Activated naive CD8-positive, alpha-beta T cell treated with anti-CD3 and anti-CD28 coated beads, Interleukin-2, amount 50 U/mL, for 16 hours (primary cell): ENCODE results near the gene SUSD1.
"Not testable (repeated sequence)": the region's sequence is repeated elsewhere in the genome, so short reads cannot be mapped to it uniquely, and the experiment has no call there.

Source experiments
- DNase-seq: peaks from one replicate; pipeline ENCODE4 v3.0.0-alpha.2; 2020; ENCODE audit warnings: low read depth, low spot score

Gene SUSD1

GRCh38 chr9:112097712-112098688, 77.1 kb downstream of the SUSD1 start:
- DNase-seq: peak; percentile 42

- DNase-seq: no peak
These were observed 80.0 kb downstream of the SUSD1 start for GRCh38 chr9:112094948-112095681.

- no peak for DNase-seq
These were observed 80.9 kb downstream of the SUSD1 start for GRCh38 chr9:112094241-112094640.

DNA sequence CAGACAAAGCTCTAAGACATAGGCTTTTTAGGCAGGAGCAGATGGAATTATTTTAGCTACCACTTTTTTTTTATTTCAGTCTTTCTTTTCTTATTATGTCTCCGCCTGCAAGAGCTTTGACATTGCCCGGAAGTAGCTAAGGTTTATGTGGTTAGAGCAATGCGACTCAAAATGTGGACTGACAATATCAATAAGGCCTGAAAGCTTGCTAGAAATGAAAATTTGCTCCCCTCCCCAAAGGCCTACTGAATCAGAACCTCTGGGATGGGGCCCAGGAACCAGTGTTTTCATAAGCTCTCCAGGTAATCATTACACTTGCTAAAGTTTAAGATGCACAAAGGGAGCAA, 81.3 kb downstream of the SUSD1 start:
- DNase-seq: no peak

GRCh38 chr9:112093147-112093869, 81.8 kb downstream of the SUSD1 start:
- no peak for DNase-seq

- DNase-seq: no peak
These were observed 83.3 kb downstream of the SUSD1 start for GRCh38 chr9:112091810-112092209.

DNA sequence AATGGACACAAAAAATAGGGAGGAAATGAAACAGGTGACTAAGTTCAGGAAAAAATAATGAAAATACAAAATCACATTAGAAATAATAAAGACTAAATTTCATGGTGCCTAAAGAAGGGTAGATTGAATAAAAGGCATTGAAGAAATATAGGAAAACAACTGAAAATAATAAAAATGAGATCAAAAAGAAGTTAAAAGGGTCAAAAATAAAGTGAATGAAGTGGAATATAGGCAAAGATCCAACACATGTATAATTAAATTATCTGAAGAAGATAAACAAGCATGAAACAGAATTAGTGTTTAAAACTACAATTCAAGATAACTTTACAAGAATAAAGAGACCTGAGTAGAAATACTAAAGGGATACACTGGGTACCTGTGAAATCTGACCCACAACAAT, 87.6 kb downstream of the SUSD1 start:
- no peak for DNase-seq

DNA sequence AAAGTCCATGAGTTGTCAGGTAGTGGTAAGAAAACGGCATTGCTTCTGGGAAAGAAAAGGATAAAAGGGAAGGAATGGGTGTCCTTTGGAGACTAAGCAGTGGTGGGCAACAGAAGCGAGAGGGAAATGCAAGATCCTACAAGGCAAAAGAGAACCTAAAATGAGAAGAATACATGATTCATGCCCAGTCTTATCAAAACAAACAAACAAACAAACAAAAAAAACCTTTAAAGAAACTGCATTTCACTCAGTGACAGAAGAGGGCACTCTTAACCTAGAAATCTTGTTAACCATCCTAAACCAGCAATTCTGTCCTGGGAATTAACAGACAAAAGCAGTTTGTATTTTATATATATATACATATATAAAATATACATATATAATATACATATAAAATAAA, 88.5 kb downstream of the SUSD1 start:
- DNase-seq: no peak

GRCh38 chr9:112084907-112085306, 90.2 kb downstream of the SUSD1 start:
- no peak for DNase-seq

GRCh38 chr9:112084334-112084733, 90.8 kb downstream of the SUSD1 start:
- DNase-seq: no peak

DNA sequence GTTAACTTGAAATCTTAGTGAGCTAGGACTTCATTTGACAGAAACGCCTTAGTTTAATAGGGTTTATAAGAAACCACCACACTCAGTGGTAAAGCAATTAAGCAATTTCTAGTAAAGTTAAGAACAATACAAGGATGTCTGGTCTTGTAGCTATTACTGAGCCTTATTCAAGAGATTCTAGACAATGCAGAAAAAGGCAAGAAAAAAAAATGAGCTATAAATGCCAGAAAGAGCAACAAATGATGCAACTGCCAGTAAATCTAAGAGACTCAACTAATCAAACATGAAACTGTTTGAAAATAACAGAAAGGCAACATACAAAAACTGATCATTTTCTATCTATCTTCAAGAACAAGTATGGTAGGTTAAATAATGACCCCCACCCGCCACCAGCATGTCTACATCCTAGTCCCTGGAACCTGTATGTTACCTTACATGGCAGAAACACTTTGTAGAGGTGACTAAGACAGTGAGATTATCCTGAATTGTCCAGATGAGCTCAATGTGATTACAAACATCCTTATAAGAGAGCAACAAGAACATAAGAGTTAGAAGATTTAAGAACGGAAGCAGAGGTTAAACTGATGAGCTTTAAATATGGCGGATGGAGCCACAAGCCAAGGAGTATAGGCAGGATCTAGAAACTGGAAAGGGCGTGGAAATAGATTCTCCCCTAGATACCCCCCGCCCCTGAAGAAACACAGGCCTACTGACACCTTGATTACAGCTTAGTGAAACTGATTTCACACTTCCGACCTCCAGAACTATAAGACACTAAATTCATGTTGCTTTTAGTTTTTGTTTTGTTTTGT, 93.0 kb downstream of the SUSD1 start:
- DNase-seq: no peak

- DNase-seq: no peak
These were observed 94.1 kb downstream of the SUSD1 start for GRCh38 chr9:112080831-112081542.

DNA sequence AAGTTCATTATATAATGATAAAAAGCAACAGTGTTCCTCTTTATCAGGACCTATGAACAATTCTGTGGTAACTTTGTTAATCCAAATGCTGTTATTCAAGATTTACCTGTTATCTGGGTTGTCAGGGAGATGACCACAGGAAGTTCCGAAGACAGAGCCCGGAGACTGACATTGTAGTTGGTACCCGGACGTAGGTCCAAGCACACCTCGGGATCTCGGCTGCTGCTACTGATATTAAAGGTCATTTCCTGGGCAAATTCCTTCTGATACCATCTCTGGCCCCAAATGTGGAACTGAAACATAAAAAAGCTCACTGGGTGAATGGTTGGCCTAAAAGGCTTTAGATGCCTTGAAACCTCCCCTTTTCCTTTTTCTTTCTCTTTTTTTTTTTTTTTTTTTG, 96.7 kb downstream of the SUSD1 start:
- no peak for DNase-seq

DNA sequence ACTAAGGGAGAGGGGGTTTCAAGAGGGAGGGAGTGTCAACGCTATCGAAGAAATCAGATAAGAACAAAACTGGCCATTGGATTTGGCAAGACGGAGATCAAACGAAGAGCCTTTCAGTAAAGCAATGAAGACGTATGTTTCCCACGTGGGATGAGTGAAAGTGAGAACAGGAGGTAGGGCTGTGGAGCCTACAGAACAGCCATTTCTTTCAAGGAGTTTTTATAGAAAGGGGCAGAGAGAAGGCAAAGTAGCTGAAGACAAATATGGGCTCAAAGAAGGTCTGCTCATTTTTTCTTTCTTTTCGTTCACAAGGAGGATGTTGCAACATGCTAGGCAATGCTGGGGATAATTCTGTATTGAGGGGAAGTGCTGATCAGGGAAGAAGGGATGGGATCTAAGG, 98.3 kb downstream of the SUSD1 start:
- no peak for DNase-seq

DNA sequence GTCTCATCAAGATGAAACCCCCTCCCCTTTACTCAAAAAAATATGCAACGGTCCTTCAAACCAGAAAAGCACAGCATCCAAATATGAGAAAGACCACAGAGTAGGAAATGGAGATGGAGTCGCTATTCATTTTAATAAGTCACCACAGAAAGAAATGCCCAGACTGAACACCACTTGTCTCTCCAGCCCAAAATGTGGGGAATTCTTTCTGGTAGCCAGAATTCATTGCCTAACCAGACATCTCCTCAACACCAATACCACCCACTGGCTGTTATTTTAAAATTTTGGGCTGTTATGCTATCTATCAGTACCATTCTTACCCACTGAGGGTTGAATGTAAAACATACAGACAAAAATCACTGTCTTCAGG, 100.1 kb downstream of the SUSD1 start:
- no peak for DNase-seq

DNA sequence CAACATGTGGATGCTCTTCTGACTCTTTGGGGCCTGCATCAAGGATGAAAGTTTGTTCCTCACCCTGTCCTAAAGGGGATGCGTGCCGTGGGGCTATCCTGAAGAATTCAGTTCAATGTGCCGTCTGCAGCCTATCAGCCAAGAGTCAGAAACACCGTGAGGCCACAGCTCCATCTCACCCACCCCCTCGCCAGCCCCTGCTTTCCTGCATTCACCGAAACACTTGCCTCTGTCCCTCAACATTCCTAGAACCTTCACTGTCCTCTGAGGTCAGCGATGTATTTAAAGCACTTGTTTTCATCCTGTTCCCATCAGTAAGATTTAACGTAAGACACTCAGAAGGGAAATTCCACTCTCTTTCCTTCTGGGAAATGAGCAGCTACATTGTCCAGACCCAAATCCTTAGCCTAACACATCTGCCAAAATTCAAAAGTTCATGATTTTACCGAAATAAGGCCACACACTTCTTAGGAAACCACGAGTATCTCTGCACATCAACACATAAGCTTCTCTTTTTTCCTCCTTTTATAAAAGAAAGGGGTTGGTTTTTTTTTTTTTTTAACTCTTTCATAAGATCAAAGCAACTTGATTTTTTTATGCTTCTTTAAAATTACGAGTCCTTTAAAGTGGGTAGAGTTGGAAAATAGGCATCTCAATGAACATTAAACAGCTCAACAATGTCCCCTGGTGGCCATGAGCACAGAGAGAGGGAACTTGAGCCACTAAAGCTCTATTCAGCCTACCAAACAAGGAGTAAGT, 100.7 kb downstream of the SUSD1 start:
- peak; percentile 50 for DNase-seq

GRCh38 chr9:112073639-112074173, 101.4 kb downstream of the SUSD1 start:
- not testable (repeated sequence) for DNase-seq

- no peak for DNase-seq
These were observed 102.1 kb downstream of the SUSD1 start for GRCh38 chr9:112072721-112073638.
